ENCODE measurements around the gene TRERF1. TPM values are rescaled to one million over a fixed set of nuclear protein-coding genes. Genes with fewer than 3 reads are reported as not detected.

TRERF1 gene
- total RNA-seq, 4 donors from 2014 or later = 14.7 to 22.0 (median 19.0) TPM

- H3K27ac ChIP-seq = no peak overlapping the region
- 76% methylated on average over 5 of the region's 5 CpGs for WGBS
- no peak for DNase-seq (ENCODE audit: low spot score in 2 of 2)
- no peaks in the 10 kb centered on the region for H3K4me1 ChIP-seq
- no peaks in the 10 kb centered on the region for H3K27me3 ChIP-seq
- no peaks in the 10 kb centered on the region for H3K36me3 ChIP-seq
- H3K4me3 ChIP-seq = no peak overlapping the region
- H3K9me3 ChIP-seq = no peaks in the 10 kb centered on the region
- TF ChIP-seq EP300 (IDR thresholded peaks at IDR 0.05) (no peak), POLR2A (IDR thresholded peaks at IDR 0.05) (no peak), CTCF (IDR thresholded peaks at IDR 0.05) (no peak), POLR2AphosphoS5 (IDR thresholded peaks at IDR 0.05) (no peak)
These were observed 115.8 kb downstream of the TRERF1 start for GRCh38 chr6:42335896-42336295.

DNA sequence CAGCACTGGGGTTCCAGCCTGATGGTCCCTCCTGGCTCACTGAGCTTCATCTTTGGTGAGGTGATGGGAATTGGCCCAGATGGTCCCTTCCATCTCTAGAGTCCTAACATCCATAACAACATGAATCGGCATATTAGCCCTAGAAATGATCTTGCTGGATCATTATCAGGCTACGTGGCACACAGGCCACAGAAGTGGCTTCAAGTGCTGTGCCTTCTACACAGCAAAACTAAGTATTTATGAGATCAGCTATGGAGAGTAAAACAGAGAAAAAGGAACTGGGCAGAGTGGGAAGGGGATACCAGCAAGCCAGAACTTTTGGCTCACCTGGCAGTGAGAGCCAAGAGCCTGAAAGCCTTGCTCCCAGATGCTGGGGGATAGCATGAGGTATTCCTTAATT is 116.9 kb downstream of the TRERF1 start:
- Histone ChIP-seq H3K9me3 (no peaks in the 10 kb centered on the region), H3K4me3 (no peak overlapping the region), H3K27me3 (no peaks in the 10 kb centered on the region), H3K36me3 (no peaks in the 10 kb centered on the region), H3K27ac (no peak overlapping the region), H3K4me1 (no peaks in the 10 kb centered on the region)
- DNase-seq (ENCODE audit: low spot score in 2 of 2) = no peak
- 94% methylated on average over 2 of the region's 2 CpGs for WGBS
- no peak for TF ChIP-seq POLR2A (IDR thresholded peaks at IDR 0.05)
- no peak for TF ChIP-seq EP300 (IDR thresholded peaks at IDR 0.05)
- TF ChIP-seq POLR2AphosphoS5 (IDR thresholded peaks at IDR 0.05) = no peak
- no peak for TF ChIP-seq CTCF (IDR thresholded peaks at IDR 0.05)

GRCh38 chr6:42333612-42334011 is 118.1 kb downstream of the TRERF1 start:
- WGBS = 82% methylated on average over 6 of the region's 6 CpGs
- H3K27ac ChIP-seq = no peak overlapping the region
- TF ChIP-seq POLR2A (IDR thresholded peaks at IDR 0.05) = no peak
- TF ChIP-seq POLR2AphosphoS5 (IDR thresholded peaks at IDR 0.05) = no peak
- no peak for TF ChIP-seq EP300 (IDR thresholded peaks at IDR 0.05)
- TF ChIP-seq CTCF (IDR thresholded peaks at IDR 0.05) = no peak

GRCh38 chr6:42332916-42333315 is 118.8 kb downstream of the TRERF1 start:
- H3K4me1 ChIP-seq = no peaks in the 10 kb centered on the region
- H3K9me3 ChIP-seq = no peaks in the 10 kb centered on the region
- H3K4me3 ChIP-seq = no peak overlapping the region
- H3K36me3 ChIP-seq = no peaks in the 10 kb centered on the region
- no peaks in the 10 kb centered on the region for H3K27me3 ChIP-seq
- DNase-seq (ENCODE audit: low spot score in 2 of 2) = no peak
- no peak overlapping the region for H3K27ac ChIP-seq
- 93% methylated on average over 4 of the region's 4 CpGs for WGBS
- no peak for TF ChIP-seq EP300 (IDR thresholded peaks at IDR 0.05)
- no peak for TF ChIP-seq POLR2AphosphoS5 (IDR thresholded peaks at IDR 0.05)
- TF ChIP-seq CTCF (IDR thresholded peaks at IDR 0.05) = no peak
- no peak for TF ChIP-seq POLR2A (IDR thresholded peaks at IDR 0.05)

More at GRCh38 chr6:42333612-42334011, 118.1 kb downstream of the TRERF1 start:
- H3K4me3 ChIP-seq = no peak overlapping the region
- no peaks in the 10 kb centered on the region for H3K36me3 ChIP-seq
- no peaks in the 10 kb centered on the region for H3K9me3 ChIP-seq
- DNase-seq (ENCODE audit: low spot score in 2 of 2) = no peak
- no peaks in the 10 kb centered on the region for H3K4me1 ChIP-seq
- H3K27me3 ChIP-seq = no peaks in the 10 kb centered on the region

DNA sequence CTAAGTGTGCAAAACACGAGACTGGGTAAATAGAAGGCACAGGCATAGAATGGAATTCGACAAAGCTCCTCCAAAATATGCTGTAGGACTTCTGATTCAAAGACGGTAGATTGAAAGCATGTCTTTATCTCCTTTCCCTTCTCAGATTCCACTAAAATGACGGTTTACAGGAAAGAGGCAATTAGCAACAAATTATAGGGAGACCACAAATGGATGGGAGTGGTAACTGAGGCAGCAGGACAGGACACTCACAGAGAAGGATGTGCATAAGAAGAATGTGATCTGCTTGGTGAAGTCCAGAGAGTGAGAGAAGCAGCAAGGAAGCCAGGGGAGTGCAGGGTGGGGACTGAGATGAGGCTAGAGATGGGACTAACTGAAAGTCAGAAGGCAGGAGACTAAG is 120.7 kb downstream of the TRERF1 start:
- no peak for DNase-seq (ENCODE audit: low spot score in 2 of 2)
- Histone ChIP-seq H3K4me1 (peaks cover 13% of the 10 kb centered on the region), H3K36me3 (no peaks in the 10 kb centered on the region), H3K27ac (no peak overlapping the region), H3K27me3 (no peaks in the 10 kb centered on the region), H3K4me3 (no peak overlapping the region), H3K9me3 (no peaks in the 10 kb centered on the region)
- no peak for TF ChIP-seq CTCF (IDR thresholded peaks at IDR 0.05)
- no peak for TF ChIP-seq POLR2A (IDR thresholded peaks at IDR 0.05)
- no peak for TF ChIP-seq POLR2AphosphoS5 (IDR thresholded peaks at IDR 0.05)
- no peak for TF ChIP-seq EP300 (IDR thresholded peaks at IDR 0.05)
- 83% methylated on average over 4 of the region's 4 CpGs for WGBS

Measured in suprapubic skin (tissue), 4 donors.